BLaER1 (cell line): ENCODE data around the gene LAMTOR4.

Experiments
- H3K27ac ChIP-seq: shearing (Covaris generic); formaldehyde crosslinking; 2 replicates; pipeline ENCODE4 v1.8.1; 2022
- H3K27me3 ChIP-seq: shearing (Covaris generic); formaldehyde crosslinking; 2 replicates; pipeline ENCODE4 v1.8.1; 2022
- H3K36me3 ChIP-seq: shearing (Covaris generic); formaldehyde crosslinking; 2 replicates; pipeline ENCODE4 v1.8.1; 2022
- H3K4me1 ChIP-seq: shearing (Covaris generic); formaldehyde crosslinking; 2 replicates; pipeline ENCODE4 v1.8.1; 2022
- H3K4me2 ChIP-seq: shearing (Covaris generic); formaldehyde crosslinking; 2 replicates; pipeline ENCODE4 v1.8.1; 2022
- H3K4me3 ChIP-seq: shearing (Covaris generic); formaldehyde crosslinking; 2 replicates; pipeline ENCODE4 v1.8.1; 2022
- H3K9ac ChIP-seq: shearing (Covaris generic); formaldehyde crosslinking; 2 replicates; pipeline ENCODE4 v1.8.1; 2022
- H3K9me3 ChIP-seq: shearing (Covaris generic); formaldehyde crosslinking; 2 replicates; pipeline ENCODE4 v1.8.1; 2022
- H4K20me1 ChIP-seq: shearing (Covaris generic); formaldehyde crosslinking; 2 replicates; pipeline ENCODE4 v1.8.1; 2022
- Cebpa-rat ChIP-seq: shearing (Covaris generic); IDR thresholded peaks from 2 replicates; pipeline ENCODE4 v1.8.1; 2022

The LAMTOR4 gene

DNA sequence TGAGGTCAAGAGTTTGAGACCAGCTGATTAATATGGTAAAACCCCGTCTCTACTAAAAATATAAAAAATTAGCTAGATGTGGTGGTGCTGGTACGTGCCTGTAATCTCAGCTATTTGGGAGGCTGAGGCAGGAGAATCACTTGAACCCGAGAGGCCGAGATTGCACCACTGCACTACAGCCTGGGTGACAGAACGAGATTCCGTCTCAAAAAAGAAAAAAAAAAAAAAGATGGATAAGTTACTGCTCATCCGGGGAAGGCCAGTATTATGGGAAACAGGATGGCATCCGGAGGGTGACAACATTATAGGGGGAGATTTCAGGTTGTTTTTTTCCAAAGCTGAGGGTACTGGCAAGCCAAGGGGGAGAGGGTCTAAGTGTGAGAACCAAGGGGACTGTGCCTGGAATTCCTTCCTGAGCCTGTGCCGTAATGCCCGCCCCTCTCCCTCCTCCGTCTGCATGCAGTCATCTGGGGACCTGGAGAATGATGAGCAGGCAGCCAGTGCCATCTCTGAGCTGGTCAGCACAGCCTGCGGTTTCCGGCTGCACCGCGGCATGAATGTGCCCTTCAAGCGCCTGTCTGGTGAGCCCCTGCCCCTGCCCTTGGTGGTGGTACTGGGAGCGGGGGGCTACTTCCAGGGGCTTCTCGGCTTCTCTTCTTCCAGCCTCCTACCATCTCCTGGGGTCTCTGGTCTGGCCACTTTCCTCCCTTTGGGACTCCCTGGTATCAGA lies 4.4 kb downstream of the LAMTOR4 start:
- Histone ChIP-seq H3K36me3 (peaks cover 56% of the 10 kb centered on the region), H4K20me1 (peaks cover 59% of the 10 kb centered on the region), H3K27ac (no peak overlapping the region), H3K4me2 (peak overlapping the region; percentile 49), H3K4me3 (no peak overlapping the region), H3K27me3 (no peaks in the 10 kb centered on the region), H3K4me1 (peaks cover 80% of the 10 kb centered on the region), H3K9me3 (no peaks in the 10 kb centered on the region), H3K9ac (no peak overlapping the region)
- TF ChIP-seq Cebpa-rat, result no peak

DNA sequence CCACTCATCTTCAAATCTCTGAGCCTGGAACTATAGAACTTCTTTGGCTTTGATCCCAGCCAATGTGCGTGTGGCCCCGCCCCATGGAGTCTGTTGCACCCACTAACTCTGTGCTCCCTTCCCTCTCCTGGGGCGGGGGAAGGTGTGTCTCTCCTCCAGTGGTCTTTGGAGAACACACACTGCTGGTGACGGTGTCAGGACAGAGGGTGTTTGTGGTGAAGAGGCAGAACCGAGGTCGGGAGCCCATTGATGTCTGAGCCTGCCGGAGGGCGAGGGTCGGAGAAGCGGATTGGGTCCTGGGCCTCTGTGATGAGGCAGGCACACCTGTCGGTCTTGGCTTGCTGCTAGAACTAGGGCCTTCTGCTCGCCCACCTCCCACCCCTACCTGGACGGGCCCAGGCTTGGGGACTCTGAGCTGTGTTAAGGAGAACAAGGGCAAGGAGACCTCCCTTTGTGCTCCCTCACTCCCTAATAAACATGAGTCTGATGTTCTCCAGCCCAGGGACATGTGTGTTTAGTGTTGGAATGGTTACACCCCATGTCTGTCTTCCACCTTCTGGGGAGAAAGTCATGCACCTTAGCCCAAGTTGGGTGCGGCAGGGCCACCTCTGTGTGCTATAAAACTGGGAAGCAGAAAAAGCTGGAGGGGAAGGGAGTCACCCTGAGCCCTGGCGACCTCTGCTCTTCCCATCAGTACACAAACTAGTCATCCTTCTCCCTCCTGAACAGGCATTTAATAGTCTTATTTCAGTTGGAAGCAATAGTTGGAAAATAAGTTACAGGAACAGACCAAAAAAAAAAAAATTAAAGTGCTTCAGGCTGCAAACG lies 5.2 kb downstream of the LAMTOR4 start:
- Histone ChIP-seq H3K4me2 (no peak overlapping the region), H3K4me1 (peaks cover 80% of the 10 kb centered on the region), H3K9me3 (no peaks in the 10 kb centered on the region), H3K4me3 (no peak overlapping the region), H3K36me3 (peaks cover 56% of the 10 kb centered on the region), H3K9ac (0 out of 2 replicates have a peak overlapping the region, but pooled peaks have one; percentile 19), H3K27me3 (no peaks in the 10 kb centered on the region), H4K20me1 (peaks cover 60% of the 10 kb centered on the region), H3K27ac (no peak overlapping the region)
- TF ChIP-seq Cebpa-rat, result no peak

DNA sequence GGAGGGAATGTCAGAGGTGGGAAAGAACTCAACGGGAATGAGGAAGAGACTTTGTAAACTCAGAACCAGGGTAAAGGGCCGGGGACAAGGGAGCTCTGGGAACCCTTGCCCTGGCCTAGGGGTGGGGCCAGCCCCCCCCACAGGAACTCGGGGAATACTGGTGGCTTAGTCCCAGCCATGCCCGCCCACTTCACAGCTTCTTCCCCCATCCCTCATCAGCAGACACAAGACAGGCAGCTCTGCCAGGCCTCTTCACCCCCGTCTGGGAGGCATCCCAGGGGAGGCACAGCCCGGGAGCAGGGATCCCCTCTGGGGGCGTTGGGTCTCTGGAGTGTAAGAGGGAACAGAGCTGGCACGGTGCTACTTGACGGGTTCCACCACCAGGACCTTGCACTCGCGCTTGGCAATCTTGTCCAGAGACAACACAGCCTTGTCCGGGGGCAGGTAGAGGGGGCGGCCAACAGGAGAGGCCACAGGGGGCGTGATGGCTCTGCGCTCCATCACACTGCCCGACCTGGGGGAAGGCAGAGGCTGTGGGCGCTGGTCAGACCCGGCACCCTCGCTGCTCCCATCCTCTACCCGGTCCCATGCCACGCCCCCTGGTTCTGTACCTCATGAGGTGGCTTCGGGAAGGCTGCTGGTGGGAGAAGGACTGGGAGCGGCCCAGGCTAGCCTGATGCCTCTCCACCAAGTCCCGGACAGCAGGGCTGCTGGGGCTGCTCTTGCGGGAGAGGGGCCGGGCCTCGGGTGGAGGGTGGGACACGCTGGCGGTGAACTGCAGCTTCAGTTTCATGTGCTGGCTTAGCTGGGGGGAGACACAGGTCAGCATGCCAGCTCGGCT lies 6.2 kb downstream of the LAMTOR4 start:
- Histone ChIP-seq H3K27ac (no peak overlapping the region), H3K36me3 (peaks cover 56% of the 10 kb centered on the region), H3K9ac (peak overlapping the region; percentile 19; the same call in 1 of the 2 replicates), H3K4me3 (no peak overlapping the region), H3K4me1 (peaks cover 82% of the 10 kb centered on the region), H4K20me1 (peaks cover 60% of the 10 kb centered on the region), H3K9me3 (no peaks in the 10 kb centered on the region), H3K27me3 (no peaks in the 10 kb centered on the region), H3K4me2 (peak overlapping the region; percentile 32; the same call in 1 of the 2 replicates)
- no peak for TF ChIP-seq Cebpa-rat

DNA sequence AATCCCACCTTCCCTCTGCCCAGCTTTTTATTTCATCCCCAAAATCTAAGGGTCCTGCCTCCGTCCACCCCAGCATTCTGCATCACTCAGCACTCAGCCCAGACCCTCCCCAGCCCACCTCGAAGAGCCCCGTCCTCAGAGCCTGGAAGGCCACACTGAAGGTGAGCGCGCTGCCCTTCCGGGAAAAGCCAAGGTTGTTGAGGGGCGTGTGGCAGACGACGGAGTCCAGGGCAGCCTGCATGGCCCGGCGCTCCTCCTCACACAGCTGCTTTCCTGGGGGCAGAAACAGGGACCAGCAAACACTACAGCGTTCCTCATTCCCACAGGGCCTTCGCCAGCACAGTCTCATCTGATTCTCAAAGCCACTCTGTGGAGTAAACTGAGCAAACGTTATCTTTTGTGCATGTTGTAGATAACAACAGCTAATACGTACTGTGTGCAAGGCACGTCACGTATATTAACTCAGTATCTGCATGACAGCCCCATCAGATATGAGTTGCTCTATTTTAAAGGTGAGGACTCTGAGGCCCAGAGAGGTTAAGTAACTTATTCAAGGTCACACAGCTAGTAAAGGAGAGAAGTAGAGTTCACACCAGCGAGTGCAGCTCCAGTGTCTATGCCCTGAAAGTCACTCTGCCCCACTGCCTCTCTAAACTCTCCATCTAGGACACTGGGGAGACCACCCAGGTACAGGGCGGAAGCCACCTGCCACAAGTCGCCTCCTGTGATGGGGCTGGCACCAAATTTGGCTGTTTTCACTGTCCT lies 7.0 kb downstream of the LAMTOR4 start:
- peaks cover 56% of the 10 kb centered on the region for H3K36me3 ChIP-seq

DNA sequence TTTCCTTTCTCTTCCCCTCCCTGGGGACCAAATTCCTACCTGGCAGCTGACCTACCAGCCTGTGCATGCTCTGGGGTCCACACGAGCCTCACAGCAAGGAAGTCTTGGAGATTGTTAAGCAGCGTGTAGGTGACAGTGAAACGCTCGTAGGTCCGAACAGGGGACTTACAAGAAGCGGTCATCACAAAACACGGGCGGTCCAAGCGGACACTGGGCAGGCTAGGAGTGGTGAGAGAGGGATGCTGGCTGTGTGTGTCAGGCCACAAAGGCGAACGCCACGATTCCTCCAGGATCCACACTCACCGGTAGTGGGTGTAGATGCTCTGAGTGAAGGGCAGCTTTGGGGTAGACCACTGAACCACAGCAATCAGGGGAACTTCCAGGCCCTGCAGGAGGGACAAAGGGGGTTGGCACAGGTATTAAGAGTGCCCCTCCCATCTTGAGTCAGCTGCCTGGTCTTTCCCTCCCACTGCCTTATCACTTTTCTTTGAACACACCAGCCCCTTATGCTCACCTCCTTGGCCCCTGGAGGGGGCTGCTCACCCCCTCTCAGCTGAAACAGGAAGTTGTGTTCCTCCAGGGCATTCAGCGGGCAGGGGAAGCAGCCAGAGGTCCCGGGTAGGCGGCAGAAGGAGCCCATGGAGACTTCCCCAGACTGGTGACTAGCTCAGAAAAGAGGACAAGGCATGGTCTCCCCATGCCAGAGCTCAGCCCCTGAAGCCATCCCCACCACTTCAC lies 7.8 kb downstream of the LAMTOR4 start:
- H4K20me1 ChIP-seq, result peaks cover 60% of the 10 kb centered on the region
- peak overlapping the region; percentile 94 for H3K9ac ChIP-seq

More for the DNA sequence above, 7.0 kb downstream of the LAMTOR4 start:
- H4K20me1 ChIP-seq, result peaks cover 60% of the 10 kb centered on the region
- no peak overlapping the region for H3K27ac ChIP-seq
- H3K27me3 ChIP-seq, result no peaks in the 10 kb centered on the region
- H3K9me3 ChIP-seq, result no peaks in the 10 kb centered on the region
- no peak overlapping the region for H3K9ac ChIP-seq
- H3K4me1 ChIP-seq, result peaks cover 73% of the 10 kb centered on the region
- H3K4me2 ChIP-seq, result no peak overlapping the region
- no peak overlapping the region for H3K4me3 ChIP-seq
- no peak for TF ChIP-seq Cebpa-rat

DNA sequence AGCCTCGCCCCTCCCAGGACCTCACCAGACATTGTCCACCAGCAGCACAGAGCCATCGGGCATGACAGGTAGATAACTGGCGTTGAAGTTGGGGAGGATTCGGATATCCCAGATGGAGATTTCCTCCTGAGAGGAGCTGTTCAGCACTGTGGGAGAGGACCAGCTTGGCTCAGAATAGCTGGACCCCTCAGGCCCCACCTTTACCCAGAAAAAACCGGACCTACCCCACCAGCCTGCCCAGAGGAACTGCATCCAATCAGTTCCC lies 8.3 kb downstream of the LAMTOR4 start:
- Histone ChIP-seq H3K36me3 (peaks cover 46% of the 10 kb centered on the region), H4K20me1 (peaks cover 56% of the 10 kb centered on the region), H3K4me3 (peak overlapping the region; percentile 100)

More for the DNA sequence above, 7.8 kb downstream of the LAMTOR4 start:
- peaks cover 51% of the 10 kb centered on the region for H3K36me3 ChIP-seq
- H3K4me1 ChIP-seq, result peaks cover 72% of the 10 kb centered on the region
- peak overlapping the region; percentile 97 for H3K4me2 ChIP-seq
- peak overlapping the region; percentile 93 for H3K27ac ChIP-seq
- no peaks in the 10 kb centered on the region for H3K9me3 ChIP-seq
- H3K4me3 ChIP-seq, result peak overlapping the region; percentile 100
- H3K27me3 ChIP-seq, result no peaks in the 10 kb centered on the region
- TF ChIP-seq Cebpa-rat, result no peak

DNA sequence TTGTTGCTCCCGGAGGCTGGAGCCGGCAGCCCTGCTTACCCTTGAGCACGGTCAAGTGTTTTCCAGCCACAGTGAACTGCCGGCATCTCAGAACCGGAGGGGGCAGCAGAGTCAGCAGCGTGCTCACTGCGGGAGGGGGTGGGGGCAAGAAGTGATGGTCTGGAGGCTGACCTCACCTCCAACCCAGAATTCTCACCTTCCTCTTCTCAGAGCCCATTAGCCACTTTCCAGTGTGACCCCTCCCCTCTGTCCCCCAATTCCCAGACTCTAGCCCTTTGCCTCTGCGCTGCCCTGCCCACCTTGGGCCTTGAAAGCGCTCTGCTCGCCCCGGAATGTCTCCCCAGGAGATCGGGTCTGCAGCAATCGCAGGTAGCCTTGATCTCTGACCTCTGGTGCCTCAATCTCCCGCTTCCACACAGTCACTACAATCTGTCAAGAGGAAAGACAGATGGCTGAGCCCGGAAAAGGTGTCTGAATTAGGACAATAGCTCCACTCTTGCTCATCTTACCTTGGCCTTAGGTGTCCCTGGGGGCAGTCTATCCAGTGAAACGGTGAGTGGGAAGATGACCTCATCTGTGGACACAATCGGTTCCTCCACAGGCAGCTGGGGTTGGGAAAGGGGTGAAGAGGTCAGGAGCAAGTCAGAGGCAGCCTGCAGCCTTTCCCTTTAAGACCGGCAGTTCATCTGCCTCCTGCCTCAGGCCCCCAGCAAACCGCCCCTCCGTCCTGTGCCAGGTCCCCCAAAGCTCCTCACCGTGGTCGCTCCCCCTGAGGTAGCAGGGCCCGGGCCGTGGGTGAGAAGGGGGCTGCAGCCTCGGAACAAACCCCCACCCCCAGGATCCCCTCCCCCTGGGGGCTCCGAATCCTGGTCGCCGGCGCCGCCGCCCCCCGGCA lies 8.9 kb downstream of the LAMTOR4 start:
- Histone ChIP-seq H3K27me3 (no peaks in the 10 kb centered on the region), H3K4me3 (peak overlapping the region; percentile 100), H3K4me2 (peak overlapping the region; percentile 97), H3K4me1 (peaks cover 61% of the 10 kb centered on the region), H3K27ac (peak overlapping the region; percentile 93), H3K36me3 (peaks cover 43% of the 10 kb centered on the region), H3K9me3 (no peaks in the 10 kb centered on the region), H4K20me1 (peaks cover 54% of the 10 kb centered on the region), H3K9ac (peak overlapping the region; percentile 94)
- TF ChIP-seq Cebpa-rat, result no peak

More for the DNA sequence above, 8.3 kb downstream of the LAMTOR4 start:
- Histone ChIP-seq H3K4me2 (peak overlapping the region; percentile 97), H3K9me3 (no peaks in the 10 kb centered on the region), H3K4me1 (peaks cover 67% of the 10 kb centered on the region), H3K9ac (peak overlapping the region; percentile 94), H3K27me3 (no peaks in the 10 kb centered on the region), H3K27ac (peak overlapping the region; percentile 93)
- TF ChIP-seq Cebpa-rat, result no peak
